Keratinocyte (primary cell): ENCODE data around the gene RCBTB2. TPM values are rescaled to one million over a fixed set of nuclear protein-coding genes. Genes with fewer than 3 reads are reported as not detected.

Source experiments
- DNase-seq: peaks from one replicate; pipeline ENCODE4 v3.0.0-alpha.2; 2011; ENCODE audit warnings: low read depth, missing footprints, low spot score
- FAIRE-seq: peaks from 2 replicates; lab custom pipeline; 2011; peaks lifted over from hg19 to GRCh38; lab: Jason Lieb, UNC
- H2AFZ ChIP-seq: 2 replicates; pipeline ENCODE4 v1.6.0; 2012; ENCODE audit warnings: low read length, control low read depth, inconsistent platforms; ENCODE audit not compliant: control insufficient read depth
- H3K27ac ChIP-seq: 2 replicates; pipeline ENCODE4 v1.5.1; 2011; ENCODE audit warnings: low read length; ENCODE audit not compliant: control insufficient read depth, insufficient read depth
- H3K27me3 ChIP-seq: 3 replicates; pipeline ENCODE4 v1.6.0; 2011; ENCODE audit warnings: low read length; ENCODE audit not compliant: control insufficient read depth, insufficient read depth; ENCODE audit errors: extremely low read depth
- H3K36me3 ChIP-seq, 2 experiments: 2 replicates in 1 of 2; 3 replicates in 1 of 2; pipeline ENCODE4 v1.5.1; 2011; ENCODE audit warnings: low read length in 2 of 2, mild to moderate bottlenecking in 1 of 2; ENCODE audit not compliant: control insufficient read depth in 2 of 2, insufficient read depth in 2 of 2; ENCODE audit errors: extremely low read depth in 1 of 2
- H3K4me1 ChIP-seq: 3 replicates; pipeline ENCODE4 v1.5.1; 2011; ENCODE audit warnings: low read length; ENCODE audit not compliant: control insufficient read depth, insufficient read depth; ENCODE audit errors: extremely low read depth
- H3K4me2 ChIP-seq: 3 replicates; pipeline ENCODE4 v1.6.0; 2011; ENCODE audit warnings: low read depth, low read length; ENCODE audit not compliant: control insufficient read depth, insufficient read depth; ENCODE audit errors: extremely low read depth
- H3K4me3 ChIP-seq, 3 experiments: fragments of 200-600 bp in 1 of 3; sonication (generic) in 1 of 3; 2 replicates in 2 of 3; 3 replicates in 1 of 3; pipeline ENCODE4 v1.5.1; 2011 to 2016; ENCODE audit warnings: low read length in 3 of 3, mild to moderate bottlenecking in 3 of 3, control low read depth in 2 of 3, inconsistent platforms in 1 of 3, low read depth in 1 of 3, mixed read lengths in 1 of 3, mixed run types in 1 of 3, moderate library complexity in 1 of 3; ENCODE audit not compliant: control insufficient read depth in 2 of 3, insufficient read depth in 2 of 3; ENCODE audit errors: extremely low read depth in 1 of 3
- H3K79me2 ChIP-seq: 2 replicates; pipeline ENCODE4 v1.6.0; 2012; ENCODE audit warnings: low read length; ENCODE audit not compliant: control insufficient read depth, insufficient read depth
- H3K9ac ChIP-seq: 3 replicates; pipeline ENCODE4 v1.6.0; 2011; ENCODE audit warnings: low read length; ENCODE audit not compliant: control insufficient read depth, insufficient read depth; ENCODE audit errors: extremely low read depth
- H3K9me1 ChIP-seq: 3 replicates; pipeline ENCODE4 v1.6.0; 2011; ENCODE audit warnings: low read length; ENCODE audit not compliant: control insufficient read depth, insufficient read depth; ENCODE audit errors: extremely low read depth
- H3K9me3 ChIP-seq: 2 replicates; pipeline ENCODE4 v1.5.1; 2012; ENCODE audit warnings: low read depth, low read length; ENCODE audit not compliant: control insufficient read depth
- H4K20me1 ChIP-seq: 3 replicates; pipeline ENCODE4 v1.6.0; 2011; ENCODE audit warnings: low read length; ENCODE audit not compliant: control insufficient read depth, insufficient read depth; ENCODE audit errors: extremely low read depth
- CTCF ChIP-seq, 3 experiments: IDR thresholded peaks in 1 of 3; conservative IDR thresholded peaks in 1 of 3; optimal IDR thresholded peaks in 1 of 3; 2 replicates in 2 of 3; 3 replicates in 1 of 3; pipeline versions ENCODE3 to v1.5.1; 2011; ENCODE audit warnings: low read length in 3 of 3, mild to moderate bottlenecking in 3 of 3, moderate library complexity in 2 of 3, control low read depth in 1 of 3, inconsistent platforms in 1 of 3; ENCODE audit not compliant: insufficient read depth in 2 of 3; ENCODE audit errors: extremely low read depth in 1 of 3
- EZH2 ChIP-seq: IDR thresholded peaks from one replicate; pipeline ENCODE4 v1.6.1; 2012; ENCODE audit warnings: inconsistent platforms, mild to moderate bottlenecking, low read length, moderate library complexity
- dilution Hi-C: fragments of 300-500 bp; cut with MboI; formaldehyde crosslinking; loops from one replicate; pipeline ENCODE4 v1.7.0; 2020; ENCODE audit warnings: low sequenced_read_pairs; ENCODE audit not compliant: extremely low pct_ligation_motif_present
- polyA plus RNA-seq, 5 experiments: library from polyadenylated mRNA; depleted of rRNA in 3 of 5; stranded (reverse) in 3 of 5; stranded (forward) in 1 of 5; unstranded in 1 of 5; fragments of >200 nt; gene quantifications; 1 replicate in 1 of 5; 2 replicates in 3 of 5; 3 replicates in 1 of 5; pipeline versions ENCODE4 v1.2.1 to v1.2.3, GENCODE V29; 2011 to 2012; ENCODE audit warnings: missing spikeins in 2 of 5, low read depth in 1 of 5, low replicate concordance in 1 of 5

The RCBTB2 gene
- polyA plus RNA-seq, 1 donor (not counting 4 experiments of a cell fraction or from before 2014, with no cell fraction given) = 5.5 TPM

GRCh38 chr13:48542138-48542537 is 9.3 kb upstream of the RCBTB2 start:
- no peak for DNase-seq
- dilution Hi-C loops = no loop called here
- Histone ChIP-seq H3K27me3 (no peaks in the 10 kb centered on the region), H4K20me1 (no peaks in the 10 kb centered on the region), H3K36me3 (no peaks in the 10 kb centered on the region), H3K9me3 (no peaks in the 10 kb centered on the region), H3K79me2 (no peaks in the 10 kb centered on the region), H3K27ac (no peak overlapping the region), H3K4me1 (no peaks in the 10 kb centered on the region), H3K9ac (no peak overlapping the region), H3K9me1 (no peaks in the 10 kb centered on the region), H3K4me3 (no peak overlapping the region), H3K4me2 (no peak overlapping the region), H2AFZ (no peak overlapping the region)
- FAIRE-seq = no peak
- no peak for TF ChIP-seq CTCF (optimal IDR thresholded peaks at IDR 0.05 in 1 of 3, IDR thresholded peaks at IDR 0.05 in 1 of 3, conservative IDR thresholded peaks at IDR 0.05 in 1 of 3; ENCODE audit: extremely low read depth in 1 of 3, insufficient read depth in 2 of 3, low read length in 3 of 3)
- TF ChIP-seq EZH2 = no peak

GRCh38 chr13:48539550-48539949 is 6.7 kb upstream of the RCBTB2 start:
- Histone ChIP-seq H3K4me2 (no peak overlapping the region), H3K36me3 (no peaks in the 10 kb centered on the region), H3K4me3 (no peak overlapping the region), H3K27me3 (no peaks in the 10 kb centered on the region), H3K9me3 (no peaks in the 10 kb centered on the region), H3K27ac (no peak overlapping the region), H3K79me2 (no peaks in the 10 kb centered on the region), H2AFZ (no peak overlapping the region), H3K9ac (no peak overlapping the region), H4K20me1 (no peaks in the 10 kb centered on the region), H3K4me1 (no peaks in the 10 kb centered on the region), H3K9me1 (no peaks in the 10 kb centered on the region)
- dilution Hi-C loops = no loop called here
- peak; percentile 5 for FAIRE-seq
- no peak for DNase-seq
- TF ChIP-seq CTCF (optimal IDR thresholded peaks at IDR 0.05 in 1 of 3, IDR thresholded peaks at IDR 0.05 in 1 of 3, conservative IDR thresholded peaks at IDR 0.05 in 1 of 3; ENCODE audit: extremely low read depth in 1 of 3, insufficient read depth in 2 of 3, low read length in 3 of 3) = no peak
- no peak for TF ChIP-seq EZH2
